Testis (tissue), 3 donors: ENCODE data around the gene USP32. TPM values are rescaled to one million over a fixed set of nuclear protein-coding genes. Genes with fewer than 3 reads are reported as not detected.

Source experiments
- DNase-seq: peaks from one replicate; pipeline ENCODE4 v3.0.0-alpha.2; 2019
- H3K27ac ChIP-seq, 2 donors: fragments of 200-600 bp; sonication (generic); one replicate each; pipeline ENCODE4 v1.5.1; 2019
- H3K27me3 ChIP-seq: fragments of 200-600 bp; sonication (generic); one replicate; pipeline ENCODE4 v1.5.1; 2019
- H3K36me3 ChIP-seq: fragments of 200-600 bp; sonication (generic); one replicate; pipeline ENCODE4 v1.5.1; 2017; ENCODE audit warnings: low read depth; ENCODE audit errors: missing control alignments
- H3K4me1 ChIP-seq: fragments of 200-600 bp; sonication (generic); one replicate; pipeline ENCODE4 v1.5.1; 2019
- H3K4me3 ChIP-seq, 2 donors: fragments of 200-600 bp; sonication (generic); one replicate each; pipeline ENCODE4 v1.5.1; 2017 to 2019
- H3K9me3 ChIP-seq: fragments of 200-600 bp; sonication (generic); one replicate; pipeline ENCODE4 v1.5.1; 2017
- CTCF ChIP-seq, 3 experiments: fragments of 450-650 bp in 2 of 3; fragments of 200-600 bp in 1 of 3; sonication (generic) in 1 of 3; IDR thresholded peaks; one replicate each; pipeline ENCODE4 v1.5.1; 2016 to 2019; ENCODE audit warnings: antibody characterized with exemption in 3 of 3, mild to moderate bottlenecking in 2 of 3, moderate library complexity in 1 of 3
- POLR2A ChIP-seq: fragments of 450-650 bp; IDR thresholded peaks from one replicate; pipeline ENCODE4 v1.6.1; 2017; ENCODE audit warnings: antibody characterized with exemption, mild to moderate bottlenecking, moderate library complexity
- WGBS, 2 donors: methylation state at CpG; one replicate each; pipeline ENCODE4 v1.1.5; 2018; 5-methylcytosine and 5-hydroxymethylcytosine counted together
- intact Hi-C: fragments of 100-400 bp; cut with DNase I; formaldehyde crosslinking; loops from one replicate; pipeline ENCODE4 v1.15.1; 2023; ENCODE audit warnings: low total_unique reads
- polyA plus RNA-seq: library from polyadenylated mRNA; stranded (reverse); fragments of 350-450 nt; fragmentation: Illumina TruSeq; extraction: RNeasy Lipid Tissue Mini Kit (QIAGEN cat#74804); gene quantifications from one replicate; pipeline ENCODE4 v1.2.3, GENCODE V29; 2014; ENCODE audit warnings: low read depth, low replicate concordance; ENCODE audit not compliant: insufficient read depth
- total RNA-seq, 2 donors: library from RNA; depleted of rRNA; stranded (reverse); fragments of >200 nt; gene quantifications; one replicate each; pipeline ENCODE4 v1.2.3, GENCODE V29; 2016

The USP32 gene
- total and polyA plus RNA-seq, 3 donors from 2014 or later: 113 to 279 (median 166) TPM

- 58 to 59% methylated on average over 11 to 19 of the region's 19 CpGs for WGBS, 2 donors
- H3K27me3 ChIP-seq: no peaks in the 10 kb centered on the region
- intact Hi-C loops: no loop called here
Observed at GRCh38 chr17:60158751-60159478, 233.0 kb downstream of the USP32 start.

DNA sequence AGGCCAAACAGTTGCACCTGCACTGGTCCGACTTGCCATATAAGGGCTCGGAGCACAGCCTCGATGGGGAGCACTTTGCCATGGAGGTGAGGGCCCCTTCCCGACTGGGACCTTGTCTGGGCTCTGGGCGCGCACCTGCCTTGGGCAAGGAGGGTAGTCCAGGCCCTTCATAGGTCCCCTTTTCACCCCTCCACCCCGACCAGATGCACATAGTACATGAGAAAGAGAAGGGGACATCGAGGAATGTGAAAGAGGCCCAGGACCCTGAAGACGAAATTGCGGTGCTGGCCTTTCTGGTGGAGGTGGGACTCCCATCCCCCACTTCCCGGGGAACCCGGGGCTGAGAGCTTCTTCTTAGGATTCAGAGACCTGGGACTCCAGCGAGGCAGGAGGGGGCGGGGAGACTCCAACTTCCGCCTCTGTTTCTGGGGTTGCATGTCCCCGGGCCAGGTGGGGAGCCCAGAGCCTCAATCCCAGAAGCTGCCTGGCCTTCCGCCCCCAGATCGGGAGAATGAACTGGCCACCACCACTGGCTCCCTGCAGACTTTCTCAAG lies 234.4 kb downstream of the USP32 start:
- H3K27me3 ChIP-seq: no peaks in the 10 kb centered on the region

More at GRCh38 chr17:60158751-60159478, 233.0 kb downstream of the USP32 start:
- H3K36me3 ChIP-seq: no peaks in the 10 kb centered on the region
- no peaks in the 10 kb centered on the region for H3K9me3 ChIP-seq
- no peak overlapping the region for H3K4me3 ChIP-seq
- no peak for DNase-seq
- no peak for TF ChIP-seq POLR2A
- no peak for TF ChIP-seq CTCF (IDR thresholded peaks at IDR 0.05)
- no peak overlapping the region for H3K27ac ChIP-seq
- H3K4me1 ChIP-seq: no peaks in the 10 kb centered on the region

GRCh38 chr17:60156746-60157145 lies 235.2 kb downstream of the USP32 start:
- H3K36me3 ChIP-seq: no peaks in the 10 kb centered on the region
- H3K27me3 ChIP-seq: no peaks in the 10 kb centered on the region
- WGBS, 2 donors: 90 to 94% methylated on average over 8 of the region's 8 CpGs
- H3K9me3 ChIP-seq: no peaks in the 10 kb centered on the region
- DNase-seq: no peak
- H3K4me1 ChIP-seq: peaks cover 3% of the 10 kb centered on the region
- no peak overlapping the region for H3K4me3 ChIP-seq
- TF ChIP-seq CTCF (IDR thresholded peaks at IDR 0.05) (no peak), POLR2A (no peak)
- no peak overlapping the region for H3K27ac ChIP-seq
- intact Hi-C loops: no loop called here

More for the DNA sequence above, 234.4 kb downstream of the USP32 start:
- intact Hi-C loops: no loop called here
- Histone ChIP-seq H3K36me3 (no peaks in the 10 kb centered on the region), H3K4me1 (peaks cover 3% of the 10 kb centered on the region), H3K9me3 (no peaks in the 10 kb centered on the region), H3K4me3 (no peak overlapping the region), H3K27ac (no peak overlapping the region)
- WGBS, 2 donors: 81 to 94% methylated on average over 10 to 18 of the region's 18 CpGs
- DNase-seq: no peak
- no peak for TF ChIP-seq CTCF (IDR thresholded peaks at IDR 0.05)
- TF ChIP-seq POLR2A: no peak

- WGBS, 2 donors: 74 to 78% methylated on average over 9 of the region's 9 CpGs
Observed at GRCh38 chr17:60155815-60156214, 236.1 kb downstream of the USP32 start.

More at GRCh38 chr17:60155815-60156214, 236.1 kb downstream of the USP32 start:
- Histone ChIP-seq H3K4me1 (peaks cover 6% of the 10 kb centered on the region), H3K27me3 (no peaks in the 10 kb centered on the region), H3K9me3 (no peaks in the 10 kb centered on the region), H3K27ac (no peak overlapping the region), H3K4me3 (no peak overlapping the region), H3K36me3 (no peaks in the 10 kb centered on the region)
- no peak for DNase-seq
- no peak for TF ChIP-seq POLR2A
- TF ChIP-seq CTCF (IDR thresholded peaks at IDR 0.05): no peak
- intact Hi-C loops: no loop called here
